Endothelial cell (in vitro differentiated cells): ENCODE measurements around the gene LRRC71. TPM values are rescaled to one million over a fixed set of nuclear protein-coding genes. Genes with fewer than 3 reads are reported as not detected.
"Not testable (repeated sequence)": the region's sequence is repeated elsewhere in the genome, so short reads cannot be mapped to it uniquely, and the experiment has no call there.

Experiments used
- DNase-seq: peaks from one replicate; pipeline ENCODE4 v3.0.0; 2021; ENCODE audit warnings: low spot score
- H3K27ac Mint-ChIP-seq: one replicate; pipeline ENCODE4 v1.8.0; 2021; ENCODE audit warnings: mixed read lengths, inconsistent platforms; ENCODE audit not compliant: unreplicated experiment
- H3K27me3 Mint-ChIP-seq: one replicate; pipeline ENCODE4 v1.8.0; 2021; ENCODE audit warnings: mild to moderate bottlenecking, moderate library complexity, mixed read lengths, inconsistent platforms; ENCODE audit not compliant: unreplicated experiment
- H3K36me3 Mint-ChIP-seq: one replicate; pipeline ENCODE4 v1.8.0; 2021; ENCODE audit warnings: mild to moderate bottlenecking, low read depth, mixed read lengths, inconsistent platforms; ENCODE audit not compliant: unreplicated experiment
- H3K4me1 Mint-ChIP-seq: one replicate; pipeline ENCODE4 v1.8.0; 2021; ENCODE audit warnings: mild to moderate bottlenecking, mixed read lengths, inconsistent platforms; ENCODE audit not compliant: unreplicated experiment
- H3K4me3 Mint-ChIP-seq: one replicate; pipeline ENCODE4 v1.8.0; 2021; ENCODE audit warnings: mild to moderate bottlenecking, mixed read lengths, inconsistent platforms; ENCODE audit not compliant: unreplicated experiment
- H3K9me3 Mint-ChIP-seq: one replicate; pipeline ENCODE4 v1.8.0; 2021; ENCODE audit warnings: mixed read lengths, inconsistent platforms; ENCODE audit not compliant: unreplicated experiment
- total RNA-seq: library from RNA; stranded (reverse); fragmentation: NEBNext Ultra II Directional; extraction: Animal tissue kit (Norgen Biotek cat#: 25700); gene quantifications from one replicate; pipeline ENCODE4 v1.2.1, GENCODE V29; 2021; ENCODE audit not compliant: unreplicated experiment
- TF ChIP-seq, protein P1 (sequence below): fragments of 200-600 bp; sonication (generic); IDR thresholded peaks from one replicate; pipeline ENCODE4 v1.5.0; 2021; ENCODE audit warnings: antibody characterized with exemption; ENCODE audit not compliant: unreplicated experiment

The LRRC71 gene
- total RNA-seq, 1 donor from 2014 or later, result 0.95 TPM

DNA sequence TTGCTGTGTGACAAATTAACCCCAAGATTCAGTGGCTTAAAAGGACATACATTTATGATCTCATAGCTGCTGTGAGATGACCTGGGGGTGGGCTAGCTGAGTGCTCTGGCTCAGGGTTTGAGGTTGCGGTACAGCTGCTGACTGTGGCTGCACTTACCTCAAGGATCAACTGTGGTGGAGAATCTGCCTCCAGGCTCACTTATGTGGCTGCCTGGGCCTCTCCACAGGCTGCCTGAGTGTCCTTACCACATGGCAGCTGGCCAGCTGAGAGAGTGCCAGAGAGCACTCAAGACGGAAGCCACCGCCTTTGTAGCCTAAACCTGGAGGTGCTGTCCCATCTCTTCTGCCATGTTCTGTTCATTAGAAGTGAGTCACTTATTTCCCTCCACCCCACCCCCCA, 5.7 kb downstream of the LRRC71 start:
- DNase-seq, result no peak
- no peaks in the 10 kb centered on the region for H3K9me3 Mint-ChIP-seq
- H3K4me1 Mint-ChIP-seq, result peaks cover 19% of the 10 kb centered on the region
- peaks cover 8% of the 10 kb centered on the region for H3K36me3 Mint-ChIP-seq
- TF ChIP-seq, protein P1, sequence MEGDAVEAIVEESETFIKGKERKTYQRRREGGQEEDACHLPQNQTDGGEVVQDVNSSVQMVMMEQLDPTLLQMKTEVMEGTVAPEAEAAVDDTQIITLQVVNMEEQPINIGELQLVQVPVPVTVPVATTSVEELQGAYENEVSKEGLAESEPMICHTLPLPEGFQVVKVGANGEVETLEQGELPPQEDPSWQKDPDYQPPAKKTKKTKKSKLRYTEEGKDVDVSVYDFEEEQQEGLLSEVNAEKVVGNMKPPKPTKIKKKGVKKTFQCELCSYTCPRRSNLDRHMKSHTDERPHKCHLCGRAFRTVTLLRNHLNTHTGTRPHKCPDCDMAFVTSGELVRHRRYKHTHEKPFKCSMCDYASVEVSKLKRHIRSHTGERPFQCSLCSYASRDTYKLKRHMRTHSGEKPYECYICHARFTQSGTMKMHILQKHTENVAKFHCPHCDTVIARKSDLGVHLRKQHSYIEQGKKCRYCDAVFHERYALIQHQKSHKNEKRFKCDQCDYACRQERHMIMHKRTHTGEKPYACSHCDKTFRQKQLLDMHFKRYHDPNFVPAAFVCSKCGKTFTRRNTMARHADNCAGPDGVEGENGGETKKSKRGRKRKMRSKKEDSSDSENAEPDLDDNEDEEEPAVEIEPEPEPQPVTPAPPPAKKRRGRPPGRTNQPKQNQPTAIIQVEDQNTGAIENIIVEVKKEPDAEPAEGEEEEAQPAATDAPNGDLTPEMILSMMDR, result no peak
- peaks cover 48% of the 10 kb centered on the region for H3K27me3 Mint-ChIP-seq
- H3K27ac Mint-ChIP-seq, result no peak overlapping the region
- H3K4me3 Mint-ChIP-seq, result no peak overlapping the region

DNA sequence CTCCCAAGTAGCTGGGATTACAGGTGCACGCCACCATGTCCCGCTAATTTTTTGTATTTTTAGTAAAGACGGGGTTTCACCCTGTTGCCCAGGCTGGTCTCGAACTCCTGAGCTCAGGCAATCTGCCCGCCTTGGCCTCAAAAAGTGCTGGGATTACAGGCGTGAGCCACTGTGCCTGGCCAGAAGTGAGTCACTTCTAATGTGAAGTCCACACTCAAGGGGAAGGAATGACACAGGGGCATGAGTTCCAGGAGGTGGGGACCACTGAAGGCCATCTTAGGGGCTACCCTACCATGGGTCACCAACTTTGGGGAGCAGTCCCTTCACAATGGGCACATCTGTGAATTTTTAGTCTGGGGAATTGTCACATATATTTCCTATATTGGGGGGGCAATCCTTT, 6.3 kb downstream of the LRRC71 start:
- H3K36me3 Mint-ChIP-seq, result not testable (repeated sequence)
- peak overlapping the region; percentile 69 for H3K4me3 Mint-ChIP-seq

DNA sequence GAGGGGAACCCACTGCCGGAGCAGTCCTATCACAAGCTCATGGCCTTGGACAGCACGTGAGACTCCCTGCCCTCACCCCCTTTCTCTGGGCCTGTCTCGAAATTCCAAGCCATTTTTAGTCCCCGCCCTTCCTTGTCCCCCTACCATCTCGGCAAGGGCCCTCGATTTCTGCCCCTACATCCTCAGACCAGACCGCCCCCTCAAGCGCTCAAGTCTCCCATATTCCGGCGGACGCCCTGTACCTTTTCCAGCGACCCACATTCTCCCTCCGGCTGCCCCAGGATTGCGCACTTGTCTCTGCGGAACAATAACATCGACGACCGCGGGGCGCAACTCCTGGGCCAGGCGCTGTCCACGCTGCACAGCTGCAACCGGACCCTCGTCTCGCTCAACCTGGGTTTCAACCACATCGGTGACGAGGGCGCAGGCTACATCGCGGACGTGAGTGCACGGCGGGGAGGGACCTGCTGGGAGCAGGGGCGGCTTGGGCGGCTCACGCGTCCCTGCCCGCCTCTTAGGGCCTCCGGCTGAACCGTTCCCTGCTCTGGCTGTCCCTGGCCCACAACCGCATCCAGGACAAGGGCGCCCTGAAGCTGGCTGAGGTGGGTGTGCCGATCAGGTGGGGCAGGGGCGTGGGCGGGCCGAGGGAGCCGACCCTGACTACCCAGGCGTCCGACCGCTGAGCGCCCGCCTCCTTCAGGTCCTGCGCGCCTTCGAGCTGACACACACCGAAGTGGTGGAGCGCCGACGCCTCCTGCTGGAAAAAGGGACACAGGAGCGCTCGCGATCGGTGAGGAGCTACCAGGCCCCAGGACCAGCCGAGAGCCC, 7.0 kb downstream of the LRRC71 start:
- TF ChIP-seq, protein P1, result peak; percentile 46
- peaks cover 12% of the 10 kb centered on the region for H3K4me1 Mint-ChIP-seq
- H3K27me3 Mint-ChIP-seq, result peaks cover 43% of the 10 kb centered on the region
- peaks cover 6% of the 10 kb centered on the region for H3K36me3 Mint-ChIP-seq
- peak overlapping the region; percentile 54 for H3K27ac Mint-ChIP-seq
- peak overlapping the region; percentile 69 for H3K4me3 Mint-ChIP-seq
- DNase-seq, result peak; percentile 89
- H3K9me3 Mint-ChIP-seq, result no peaks in the 10 kb centered on the region

More for the DNA sequence above, 6.3 kb downstream of the LRRC71 start:
- not testable (repeated sequence) for H3K9me3 Mint-ChIP-seq, H3K27ac Mint-ChIP-seq, DNase-seq
- H3K27me3 Mint-ChIP-seq, result peaks cover 48% of the 10 kb centered on the region
- peaks cover 14% of the 10 kb centered on the region for H3K4me1 Mint-ChIP-seq

GRCh38 chr1:156928043-156928602, 7.7 kb downstream of the LRRC71 start:
- Mint-ChIP-seq H3K27ac (peak overlapping the region; percentile 54), H3K4me1 (peaks cover 12% of the 10 kb centered on the region)

GRCh38 chr1:156929596-156930238, 9.3 kb downstream of the LRRC71 start:
- Mint-ChIP-seq H3K4me1 (peaks cover 9% of the 10 kb centered on the region), H3K27me3 (peaks cover 38% of the 10 kb centered on the region), H3K36me3 (peaks cover 6% of the 10 kb centered on the region)

More at GRCh38 chr1:156928043-156928602, 7.7 kb downstream of the LRRC71 start:
- H3K4me3 Mint-ChIP-seq, result peak overlapping the region; percentile 76
- H3K9me3 Mint-ChIP-seq, result no peaks in the 10 kb centered on the region
- H3K36me3 Mint-ChIP-seq, result peaks cover 6% of the 10 kb centered on the region
- H3K27me3 Mint-ChIP-seq, result peaks cover 42% of the 10 kb centered on the region
- DNase-seq, result no peak
- TF ChIP-seq, protein P1, result peak; percentile 4

More at GRCh38 chr1:156929596-156930238, 9.3 kb downstream of the LRRC71 start:
- Mint-ChIP-seq H3K27ac (no peak overlapping the region), H3K9me3 (no peaks in the 10 kb centered on the region), H3K4me3 (no peak overlapping the region)
- DNase-seq, result no peak
- TF ChIP-seq, protein P1, result no peak
